A549 (cell line): Measurements from ENCODE around the gene PML.

Experiments used
- CBX2 ChIP-seq: fragments of 200-600 bp; sonication (generic); IDR thresholded peaks from 2 replicates; pipeline ENCODE4 v1.6.1; 2016; ENCODE audit warnings: low read depth, mild to moderate bottlenecking, borderline replicate concordance
- CHD2 ChIP-seq: fragments of 150-350 bp; IDR thresholded peaks from 2 replicates; pipeline ENCODE4 v1.6.1; 2014; ENCODE audit warnings: low read length; ENCODE audit not compliant: partially characterized antibody
- CTCF ChIP-seq: fragments of >200 bp; sonication (Bioruptor Twin); formaldehyde crosslinking; IDR thresholded peaks from 3 replicates; pipeline ENCODE4 v1.5.1; 2016
- FOSL2 ChIP-seq, 2 experiments: fragments of 450-650 bp in 1 of 2; fragments of >200 bp in 1 of 2; sonication (Bioruptor Twin) in 1 of 2; formaldehyde crosslinking; IDR thresholded peaks; 2 replicates each; pipeline versions ENCODE4 v1.5.0 to v1.6.1; 2016 to 2020; ENCODE audit warnings: mild to moderate bottlenecking in 1 of 2, moderate library complexity in 1 of 2
- GATA3 ChIP-seq: IDR thresholded peaks from 2 replicates; pipeline ENCODE4 v1.6.1; 2012; ENCODE audit warnings: borderline replicate concordance
- HOXA7 ChIP-seq: fragments of 250-450 bp; sonication (Bioruptor Pico); IDR thresholded peaks from 2 replicates; pipeline ENCODE4 v1.5.0; 2020; ENCODE audit warnings: mild to moderate bottlenecking, moderate library complexity
- MAFK ChIP-seq: fragments of 450-650 bp; IDR thresholded peaks from 2 replicates; pipeline ENCODE4 v1.6.1; 2014; ENCODE audit not compliant: partially characterized antibody
- RAD21 ChIP-seq, 2 experiments: fragments of >200 bp in 1 of 2; sonication (Bioruptor Twin) in 1 of 2; formaldehyde crosslinking in 1 of 2; IDR thresholded peaks in 1 of 2; conservative IDR thresholded peaks in 1 of 2; 2 replicates in 1 of 2; 3 replicates in 1 of 2; pipeline ENCODE4 v1.6.1; 2012 to 2018; ENCODE audit warnings: inconsistent platforms in 1 of 2
- RFX5 ChIP-seq: fragments of 450-650 bp; IDR thresholded peaks from 2 replicates; pipeline ENCODE4 v1.7.1; 2014; ENCODE audit warnings: antibody characterized with exemption, mild to moderate bottlenecking, moderate library complexity
- RNF2 ChIP-seq: fragments of 200-600 bp; sonication (generic); IDR thresholded peaks from 2 replicates; pipeline ENCODE4 v1.6.1; 2016; ENCODE audit warnings: low read depth, mild to moderate bottlenecking, antibody characterized with exemption, moderate library complexity, borderline replicate concordance
- TF ChIP-seq, protein P1 (sequence below): IDR thresholded peaks from 2 replicates; pipeline ENCODE4 v1.6.1; 2012

DNA sequence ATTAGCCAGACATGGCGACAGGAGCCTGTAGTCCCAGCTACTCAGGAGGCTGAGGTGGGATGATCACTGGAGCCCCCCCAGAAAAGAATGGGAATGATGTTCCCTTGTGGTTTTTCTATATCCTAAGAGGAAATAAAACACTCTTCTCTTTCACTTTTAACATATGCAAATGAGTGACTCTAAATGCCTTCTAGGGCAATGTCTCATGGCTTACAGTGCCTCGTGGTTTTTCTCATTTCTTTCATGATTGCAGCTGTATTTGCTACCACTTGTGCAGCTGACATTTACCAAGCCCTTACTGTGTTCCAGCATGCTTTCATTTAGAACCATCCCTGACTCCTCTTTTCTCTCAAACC, 28.8 kb upstream of the PML start:
- TF ChIP-seq RAD21 (conservative IDR thresholded peaks at IDR 0.05 in 1 of 2, IDR thresholded peaks at IDR 0.05 in 1 of 2) = no peak
- TF ChIP-seq CTCF = no peak
- no peak for TF ChIP-seq FOSL2 (IDR thresholded peaks at IDR 0.05)
- TF ChIP-seq FOSL2 (CRISPR knock-in tag; IDR thresholded peaks at IDR 0.05) = no peak
- TF ChIP-seq CHD2 = no peak
- no peak for TF ChIP-seq RFX5
- TF ChIP-seq HOXA7 (CRISPR knock-in tag) = no peak
- TF ChIP-seq RNF2 = no peak
- TF ChIP-seq, protein P1, sequence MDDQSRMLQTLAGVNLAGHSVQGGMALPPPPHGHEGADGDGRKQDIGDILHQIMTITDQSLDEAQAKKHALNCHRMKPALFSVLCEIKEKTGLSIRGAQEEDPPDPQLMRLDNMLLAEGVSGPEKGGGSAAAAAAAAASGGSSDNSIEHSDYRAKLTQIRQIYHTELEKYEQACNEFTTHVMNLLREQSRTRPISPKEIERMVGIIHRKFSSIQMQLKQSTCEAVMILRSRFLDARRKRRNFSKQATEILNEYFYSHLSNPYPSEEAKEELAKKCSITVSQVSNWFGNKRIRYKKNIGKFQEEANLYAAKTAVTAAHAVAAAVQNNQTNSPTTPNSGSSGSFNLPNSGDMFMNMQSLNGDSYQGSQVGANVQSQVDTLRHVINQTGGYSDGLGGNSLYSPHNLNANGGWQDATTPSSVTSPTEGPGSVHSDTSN = no peak
- TF ChIP-seq CBX2 = no peak
- TF ChIP-seq GATA3 = no peak
- no peak for TF ChIP-seq MAFK
